Posterior cingulate gyrus (tissue), 11 donors: Measurements from ENCODE around the gene RAPGEF4.
"Not testable (repeated sequence)": the region's sequence is repeated elsewhere in the genome, so short reads cannot be mapped to it uniquely, and the experiment has no call there.

Source experiments
- DNase-seq, 10 donors: peaks; one replicate each; pipeline versions ENCODE4 v3.0.0 to v3.0.0-alpha.2; 2020 to 2021; ENCODE audit warnings: mixed read lengths in 3 of 10
- intact Hi-C: fragments of 100-400 bp; cut with DNase I; formaldehyde crosslinking; loops from one replicate; pipeline ENCODE4 v1.15.1; 2023

RAPGEF4 gene

GRCh38 chr2:173076581-173077345, 341.1 kb downstream of the RAPGEF4 start:
- intact Hi-C loops = no loop called here

GRCh38 chr2:173077506-173078177, 342.0 kb downstream of the RAPGEF4 start:
- intact Hi-C loops = no loop called here
- no peak for DNase-seq

More at GRCh38 chr2:173076581-173077345, 341.1 kb downstream of the RAPGEF4 start:
- DNase-seq = peak in 5 of 10 donors; percentile 8 to 74 (median 16)

GRCh38 chr2:173079141-173079540, 343.5 kb downstream of the RAPGEF4 start:
- no peak for DNase-seq

GRCh38 chr2:173079973-173080860, 344.6 kb downstream of the RAPGEF4 start:
- intact Hi-C loops = no loop called here
- no peak for DNase-seq

More at GRCh38 chr2:173079141-173079540, 343.5 kb downstream of the RAPGEF4 start:
- intact Hi-C loops = no loop called here

- intact Hi-C loops = no loop called here
- DNase-seq = no peak
Measured at GRCh38 chr2:173086518-173087213, 351.0 kb downstream of the RAPGEF4 start.

- intact Hi-C loops = no loop called here
Measured at GRCh38 chr2:173087214-173087581, 351.6 kb downstream of the RAPGEF4 start.

GRCh38 chr2:173087793-173088496, 352.3 kb downstream of the RAPGEF4 start:
- intact Hi-C loops = no loop called here
- DNase-seq = no peak

More at GRCh38 chr2:173087214-173087581, 351.6 kb downstream of the RAPGEF4 start:
- no peak for DNase-seq

- intact Hi-C loops = no loop called here
- no peak for DNase-seq
Measured at GRCh38 chr2:173090276-173090877, 354.7 kb downstream of the RAPGEF4 start.

GRCh38 chr2:173090973-173091660, 355.5 kb downstream of the RAPGEF4 start:
- intact Hi-C loops = no loop called here

GRCh38 chr2:173091910-173092309, 356.3 kb downstream of the RAPGEF4 start:
- intact Hi-C loops = no loop called here
- no peak for DNase-seq

More at GRCh38 chr2:173090973-173091660, 355.5 kb downstream of the RAPGEF4 start:
- no peak for DNase-seq

- intact Hi-C loops = no loop called here
- no peak for DNase-seq
Measured at GRCh38 chr2:173092844-173093402, 357.3 kb downstream of the RAPGEF4 start.

GRCh38 chr2:173093617-173094016, 358.0 kb downstream of the RAPGEF4 start:
- intact Hi-C loops, DNase-seq: not testable (repeated sequence)

- no peak for DNase-seq
- intact Hi-C loops = no loop called here
Measured at GRCh38 chr2:173094731-173095130, 359.1 kb downstream of the RAPGEF4 start.

- DNase-seq = no peak
- intact Hi-C loops = no loop called here
Measured at GRCh38 chr2:173095356-173095755, 359.7 kb downstream of the RAPGEF4 start.

- DNase-seq = no peak
- intact Hi-C loops = no loop called here
Measured at GRCh38 chr2:173099271-173099670, 363.6 kb downstream of the RAPGEF4 start.

GRCh38 chr2:173099804-173100203, 364.2 kb downstream of the RAPGEF4 start:
- DNase-seq = no peak
- intact Hi-C loops = no loop called here

GRCh38 chr2:173101687-173102086, 366.0 kb downstream of the RAPGEF4 start:
- intact Hi-C loops = no loop called here
- no peak for DNase-seq
